Activated effector memory CD4-positive, alpha-beta T cell treated with anti-CD3 and anti-CD28 coated beads, Interleukin-2, amount 50 U/mL, for 16 hours (primary cell): ENCODE data around the gene FMN2.
"Not testable (repeated sequence)": the region's sequence is repeated elsewhere in the genome, so short reads cannot be mapped to it uniquely, and the experiment has no call there.

Experiments
- DNase-seq: peaks from one replicate; pipeline ENCODE4 v3.0.0-alpha.2; 2020

FMN2 gene

DNA sequence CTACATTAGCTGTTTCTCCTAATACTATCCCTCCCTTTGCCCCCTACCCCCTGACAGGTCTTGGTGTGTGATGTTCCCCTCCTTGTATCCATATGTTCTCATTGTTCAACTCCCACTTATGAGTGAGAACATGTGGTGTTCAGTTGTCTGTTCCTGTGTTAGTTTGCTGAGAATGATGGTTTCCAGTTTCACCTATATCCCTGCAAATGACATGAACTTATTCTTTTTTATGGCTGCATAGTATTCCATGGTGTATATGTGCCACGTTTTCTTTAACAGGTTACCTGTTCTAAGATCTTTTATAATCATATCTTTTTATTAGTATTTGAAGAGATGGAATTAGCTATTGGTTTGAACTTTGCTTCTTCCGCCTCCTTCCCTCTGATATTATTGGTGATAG lies 172.8 kb downstream of the FMN2 start:
- not testable (repeated sequence) for DNase-seq

DNA sequence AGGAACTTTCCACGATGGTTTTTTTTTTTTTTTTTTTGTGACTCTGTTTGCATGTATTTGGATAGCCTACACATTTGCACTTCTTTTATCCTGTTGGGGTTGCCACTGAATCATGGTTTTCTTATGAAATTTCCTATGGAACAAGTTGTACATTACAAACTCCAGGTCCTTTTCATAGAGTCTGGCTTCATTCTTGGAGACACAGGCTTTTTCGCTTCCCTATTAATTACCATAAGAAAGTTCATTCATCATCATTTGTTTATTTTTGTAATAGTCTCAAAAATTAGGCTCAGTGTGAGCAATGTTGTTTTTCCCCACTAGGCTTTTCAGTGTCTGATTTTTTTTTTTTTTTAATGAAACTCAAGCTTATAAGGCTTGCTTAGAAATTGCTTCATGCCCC lies 179.4 kb downstream of the FMN2 start:
- no peak for DNase-seq

DNA sequence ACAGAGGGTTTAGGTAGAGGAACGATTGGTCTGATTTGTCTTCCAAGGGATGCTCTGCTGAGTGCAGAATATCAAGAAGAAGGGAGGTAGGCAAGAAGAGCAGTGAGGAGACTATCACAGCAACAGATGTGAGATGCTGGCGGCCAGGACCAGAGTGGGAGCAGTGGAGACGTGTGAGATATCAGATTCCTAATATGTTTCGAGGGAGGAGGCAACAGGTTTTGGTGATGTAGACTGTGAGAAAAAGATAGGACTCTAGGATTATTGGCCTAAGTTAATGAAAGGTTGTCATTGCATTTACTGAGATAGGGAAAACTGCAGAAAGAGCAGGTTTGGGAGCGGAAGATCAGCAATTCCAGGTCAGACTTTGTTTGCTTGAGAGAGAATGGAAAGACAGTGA lies 182.9 kb downstream of the FMN2 start:
- no peak for DNase-seq

DNA sequence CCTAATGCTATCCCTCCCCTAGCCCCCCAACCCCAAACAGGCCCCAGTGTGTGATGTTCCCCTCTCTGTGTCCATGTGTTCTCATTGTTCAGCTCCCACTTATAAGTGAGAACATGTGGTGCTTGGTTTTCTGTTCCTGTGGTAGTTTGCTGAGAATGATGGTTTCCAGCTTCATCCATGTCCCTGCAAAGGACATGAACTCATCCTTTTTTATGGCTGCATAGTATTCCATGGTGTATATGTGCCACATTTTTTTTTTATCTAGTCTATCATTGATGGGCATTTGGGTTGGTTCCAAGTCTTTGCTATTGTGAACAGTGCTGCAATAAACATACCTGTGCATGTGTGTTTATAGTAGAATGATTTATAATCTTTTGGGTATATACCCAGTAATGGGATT lies 183.5 kb downstream of the FMN2 start:
- not testable (repeated sequence) for DNase-seq

DNA sequence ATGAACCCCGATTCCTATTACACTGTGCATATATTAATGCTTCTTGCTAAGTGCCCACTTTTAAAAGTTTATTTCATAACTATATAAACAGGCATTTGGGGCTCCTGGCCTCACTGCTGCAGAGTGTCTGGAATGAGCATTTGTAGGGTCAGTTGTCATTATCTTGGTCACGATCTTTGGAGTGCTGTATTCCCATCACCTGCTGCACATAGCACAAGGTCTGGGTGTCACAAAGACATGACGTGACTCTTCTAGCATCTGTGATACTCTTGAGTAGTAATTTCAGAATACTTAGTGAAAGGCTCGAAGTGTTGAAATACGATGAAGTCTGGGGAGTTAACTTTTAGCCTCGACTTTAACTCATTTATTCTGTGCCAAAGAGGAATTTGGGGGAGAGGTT lies 186.4 kb downstream of the FMN2 start:
- DNase-seq = no peak

DNA sequence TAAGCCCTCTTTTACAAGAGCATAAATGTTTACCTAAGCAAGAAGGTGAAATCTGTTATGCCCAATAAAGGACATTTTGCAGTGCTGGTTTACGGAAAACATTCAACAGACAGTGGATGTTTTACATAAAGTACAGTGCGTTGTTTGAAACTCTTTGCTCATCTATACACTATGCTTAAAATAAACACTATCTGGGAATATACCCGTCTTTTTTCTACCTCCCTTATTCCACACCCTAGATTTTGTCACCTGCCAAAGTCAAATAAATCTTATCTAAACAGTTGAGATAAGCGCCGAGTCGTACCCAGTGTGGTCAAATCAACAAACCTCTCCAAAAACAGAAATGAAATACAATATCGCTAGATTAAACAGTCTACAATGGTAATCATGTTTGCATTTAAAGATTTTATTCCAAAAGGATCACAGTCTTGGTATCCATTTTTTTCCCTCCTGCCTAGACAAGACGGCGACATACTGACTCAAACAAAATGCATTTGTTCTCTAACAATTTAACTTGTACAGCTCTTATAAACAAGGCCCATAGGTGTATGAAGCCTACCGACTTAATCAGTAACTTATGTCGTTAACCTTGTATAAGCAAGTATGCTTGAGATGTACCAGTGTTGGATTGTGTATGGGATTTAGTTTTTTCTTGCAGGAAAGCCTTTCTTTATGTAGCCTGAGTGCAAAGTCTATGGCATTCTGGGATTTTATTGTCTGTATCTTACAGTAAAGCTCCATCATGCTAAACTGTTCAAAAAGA lies 189.1 kb downstream of the FMN2 start:
- DNase-seq = no peak

DNA sequence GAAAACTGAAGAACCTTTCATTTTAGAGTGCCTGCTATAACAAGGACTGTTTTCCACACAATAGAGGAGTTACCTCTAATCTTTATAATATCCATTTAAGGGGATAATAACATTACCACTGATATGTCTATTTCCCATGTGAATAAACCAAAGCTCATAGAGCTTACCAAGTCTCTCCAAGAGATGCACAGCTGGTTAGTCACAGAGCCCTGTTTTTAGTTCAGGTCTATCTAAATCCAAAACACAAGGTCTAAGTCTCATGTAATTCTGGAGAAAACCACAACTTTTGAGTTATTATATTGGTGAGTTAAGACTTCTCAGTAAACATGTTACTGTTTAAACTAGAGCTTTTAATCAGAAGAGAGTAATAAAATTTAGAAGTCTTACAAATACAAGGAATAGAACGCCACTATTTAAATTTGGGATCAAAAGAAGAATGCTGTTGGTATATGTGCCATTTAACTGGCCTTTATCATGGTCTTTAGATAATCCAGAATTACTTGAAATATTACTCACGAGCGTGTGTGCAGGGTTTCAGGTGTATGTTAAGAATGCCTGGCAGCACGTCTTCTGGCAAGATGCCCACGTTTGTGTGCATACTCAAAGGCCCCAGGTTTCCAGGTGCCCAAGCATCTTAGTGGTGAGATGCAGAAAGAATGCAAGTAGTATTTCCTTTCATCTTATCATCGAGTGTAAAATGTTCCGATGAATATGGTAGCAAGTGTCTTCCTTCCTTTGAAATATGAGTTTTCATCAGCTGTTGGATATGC lies 190.6 kb downstream of the FMN2 start:
- no peak for DNase-seq

DNA sequence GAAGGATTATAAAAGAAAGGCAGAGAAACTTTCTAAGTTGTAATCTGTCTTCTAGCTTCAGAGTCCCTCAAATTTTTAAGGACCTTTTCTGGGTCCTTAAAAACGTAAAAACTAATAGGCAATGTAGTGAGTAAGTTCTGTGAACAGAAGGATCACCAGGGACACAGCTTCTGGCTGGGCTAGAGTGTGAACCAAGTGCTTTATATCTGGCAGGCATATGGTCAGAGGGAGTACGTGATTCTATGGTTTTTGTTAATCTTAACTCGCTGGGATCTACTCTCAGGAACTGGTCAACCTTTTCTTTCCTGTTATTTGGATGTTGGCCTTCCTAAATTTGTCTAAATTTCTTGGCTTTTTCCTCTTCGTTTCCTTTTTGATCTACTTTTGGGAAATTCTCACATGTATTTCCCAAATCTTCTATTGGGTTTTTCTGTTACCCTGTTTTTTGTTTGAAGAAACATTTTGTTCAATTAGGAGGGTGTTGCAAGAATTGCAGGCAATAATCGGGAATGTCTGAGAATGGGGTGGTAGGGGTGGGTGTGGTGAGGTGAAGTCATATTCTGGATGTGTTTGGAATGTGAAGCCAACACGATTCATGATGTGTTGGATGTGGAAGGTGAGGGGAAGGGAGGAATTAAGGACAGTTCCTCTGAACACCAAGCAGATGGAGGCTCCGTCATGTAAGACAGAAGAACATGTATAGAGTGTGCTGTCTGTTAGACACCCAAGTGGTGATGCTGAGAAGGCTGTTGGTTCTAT lies 193.2 kb downstream of the FMN2 start:
- DNase-seq = no peak

DNA sequence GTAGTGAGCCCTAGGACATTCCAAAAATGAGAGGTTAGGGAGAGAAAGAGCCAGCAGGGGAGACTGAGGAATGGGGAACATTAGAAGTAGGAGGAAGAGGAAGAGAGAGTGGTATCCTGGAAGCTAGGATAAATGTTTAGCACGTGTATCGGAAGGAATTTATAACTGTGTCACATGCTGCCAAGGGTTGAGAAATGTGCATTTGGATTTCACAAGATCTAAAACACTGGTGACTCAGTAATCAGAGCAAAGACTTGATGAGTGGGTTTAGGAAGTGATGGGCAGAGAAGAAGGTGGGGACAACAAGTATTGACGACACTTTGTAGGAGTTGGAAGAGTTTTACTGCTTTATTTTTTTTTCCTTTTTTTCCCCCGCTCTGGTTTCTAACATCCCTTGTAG lies 193.9 kb downstream of the FMN2 start:
- DNase-seq = no peak

DNA sequence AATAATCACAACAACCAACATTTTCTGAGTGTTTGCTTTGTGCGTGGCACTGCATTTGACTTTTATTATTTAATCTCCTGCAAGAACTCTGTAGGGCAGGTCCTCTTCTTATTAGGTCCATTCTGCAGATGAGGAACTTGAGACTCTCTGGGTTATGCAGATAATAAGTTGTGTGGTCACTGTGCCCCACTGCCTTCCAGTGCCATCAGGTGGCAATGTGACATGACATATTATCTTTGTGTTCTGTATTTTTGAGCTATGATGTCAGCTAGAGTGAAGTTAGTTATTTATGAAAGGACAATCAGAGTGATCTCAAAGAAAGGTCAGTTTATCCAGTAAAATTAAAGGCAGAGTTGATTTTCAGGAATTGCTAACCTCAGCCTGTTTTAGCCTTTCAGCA lies 196.0 kb downstream of the FMN2 start:
- no peak for DNase-seq

DNA sequence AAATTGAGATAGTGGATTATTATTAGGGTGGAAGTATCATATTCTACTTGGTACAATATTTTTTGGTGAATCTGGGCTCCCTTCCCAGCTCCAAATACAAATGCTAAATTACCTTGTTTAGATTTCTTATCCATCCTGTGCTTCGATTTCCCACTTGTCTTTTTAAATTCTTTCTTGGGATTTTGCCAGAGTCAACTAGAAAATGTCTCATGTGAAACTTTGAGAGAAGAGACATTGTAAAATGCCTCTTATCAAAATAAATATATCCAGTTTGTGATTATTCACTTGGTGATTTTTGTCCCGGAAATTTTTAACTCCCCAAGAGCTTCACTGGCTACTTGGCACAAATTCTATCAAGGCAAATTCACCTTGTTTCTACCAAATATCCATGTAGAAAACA lies 202.0 kb downstream of the FMN2 start:
- no peak for DNase-seq

DNA sequence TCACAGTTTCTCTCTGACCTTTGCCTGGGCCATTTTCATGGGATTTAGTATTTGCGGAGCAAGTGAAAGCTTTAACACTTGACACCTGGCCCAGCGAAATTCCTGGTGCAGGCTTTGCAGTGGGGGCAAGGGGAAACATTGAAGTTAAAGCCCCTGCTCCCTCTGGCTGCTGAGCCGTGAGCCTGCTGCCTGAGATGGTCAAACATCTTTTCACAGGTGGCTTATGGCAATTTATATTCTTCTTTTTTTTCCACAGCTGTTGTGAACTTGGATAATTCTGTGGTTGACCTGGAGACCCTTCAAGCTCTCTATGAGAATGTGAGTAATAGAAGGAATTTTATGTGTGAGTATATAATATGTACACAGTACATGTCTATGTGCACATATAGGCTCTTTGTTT lies 202.9 kb downstream of the FMN2 start:
- no peak for DNase-seq

DNA sequence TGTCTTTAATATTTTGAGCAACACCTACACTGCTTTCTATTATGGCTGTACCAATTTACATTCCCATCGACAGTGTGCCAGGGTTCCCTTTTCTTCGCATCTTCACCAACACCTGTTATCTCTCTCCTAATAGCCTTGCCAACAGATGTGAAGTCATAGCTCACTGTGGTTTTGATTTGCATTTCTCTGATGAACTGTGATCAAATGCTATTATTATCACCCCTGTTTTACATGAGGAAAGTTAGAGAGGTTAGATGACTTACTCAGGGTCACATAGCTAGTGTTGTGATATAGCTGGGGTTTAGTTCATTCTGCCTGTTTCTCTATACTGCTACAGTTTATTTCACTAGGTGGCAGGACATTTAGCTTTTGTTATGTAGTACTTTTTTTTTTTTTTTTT lies 204.1 kb downstream of the FMN2 start:
- no peak for DNase-seq

DNA sequence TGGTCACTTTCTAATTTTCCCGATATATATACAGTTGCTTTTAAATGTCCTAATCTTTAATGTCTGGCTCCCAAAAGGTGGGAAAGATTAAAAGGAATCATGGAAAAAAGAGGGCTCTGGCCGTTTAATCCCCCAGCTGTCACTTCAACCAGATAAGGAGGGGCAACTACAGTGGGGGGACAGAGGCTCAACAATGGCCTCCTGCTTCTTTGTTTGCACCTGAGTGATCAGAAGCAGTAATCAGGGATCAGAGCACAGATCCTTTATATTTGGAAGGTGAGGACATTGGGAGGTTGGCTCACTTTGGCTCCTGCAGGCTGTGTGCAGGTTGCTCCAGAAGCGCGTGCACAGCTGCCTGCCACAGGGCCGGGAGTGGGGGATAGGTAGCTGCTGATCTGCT lies 212.8 kb downstream of the FMN2 start:
- DNase-seq = no peak

DNA sequence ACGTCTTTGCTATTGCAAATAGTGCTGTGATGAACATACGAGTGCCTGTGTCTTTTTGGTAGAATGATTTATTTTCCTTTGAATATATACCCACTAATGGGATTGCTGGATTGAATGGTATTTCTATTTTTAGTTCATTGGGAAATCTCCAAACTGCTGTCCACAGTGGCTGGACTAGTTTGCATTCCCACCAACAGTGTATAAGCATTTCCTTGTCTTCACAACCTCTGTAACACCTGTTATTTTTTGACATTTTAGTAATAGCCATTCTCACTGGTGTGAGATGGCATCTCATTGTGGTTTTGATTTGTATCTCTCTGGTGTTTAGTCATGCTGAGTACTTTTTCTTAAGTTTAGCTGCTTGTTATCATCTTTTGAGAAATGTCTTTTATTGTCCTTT lies 215.0 kb downstream of the FMN2 start:
- DNase-seq = no peak

DNA sequence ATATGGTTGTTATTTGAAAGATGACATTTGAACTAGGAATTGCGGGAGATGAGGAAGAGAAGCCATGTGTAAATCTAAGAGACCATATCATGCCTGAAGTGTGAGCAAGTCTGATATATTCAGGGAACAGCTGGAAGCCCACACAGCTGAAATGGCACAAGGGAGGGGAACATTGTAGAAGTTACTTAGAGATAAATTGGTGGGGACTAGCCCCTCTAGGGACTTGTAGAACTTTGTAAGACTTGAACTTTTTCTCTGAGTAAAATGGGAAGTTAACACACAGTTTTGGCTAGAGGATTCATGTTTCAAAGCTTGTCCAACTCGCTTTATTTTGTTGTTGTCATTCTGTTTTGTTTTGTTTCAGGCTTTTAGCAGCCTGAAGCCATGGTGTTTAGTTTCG lies 216.4 kb downstream of the FMN2 start:
- no peak for DNase-seq

DNA sequence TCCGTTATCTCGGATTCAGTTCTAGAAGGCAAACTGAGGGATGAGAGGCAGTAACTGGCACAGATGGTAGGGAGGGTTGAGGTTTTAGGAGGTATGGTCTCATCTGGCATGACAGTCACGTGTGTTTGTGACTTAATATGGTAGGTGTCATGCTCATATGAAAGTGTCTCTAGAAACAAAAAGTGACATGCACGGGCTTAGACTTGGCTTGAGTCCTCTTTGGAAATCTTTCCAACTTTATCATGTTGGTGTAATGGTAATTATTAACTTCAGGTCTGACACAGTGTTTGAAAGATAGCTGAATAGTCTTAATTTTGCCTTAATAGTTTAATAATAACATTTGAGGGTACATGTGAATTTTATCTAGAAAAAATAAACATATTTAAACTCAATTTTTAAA lies 218.1 kb downstream of the FMN2 start:
- no peak for DNase-seq

DNA sequence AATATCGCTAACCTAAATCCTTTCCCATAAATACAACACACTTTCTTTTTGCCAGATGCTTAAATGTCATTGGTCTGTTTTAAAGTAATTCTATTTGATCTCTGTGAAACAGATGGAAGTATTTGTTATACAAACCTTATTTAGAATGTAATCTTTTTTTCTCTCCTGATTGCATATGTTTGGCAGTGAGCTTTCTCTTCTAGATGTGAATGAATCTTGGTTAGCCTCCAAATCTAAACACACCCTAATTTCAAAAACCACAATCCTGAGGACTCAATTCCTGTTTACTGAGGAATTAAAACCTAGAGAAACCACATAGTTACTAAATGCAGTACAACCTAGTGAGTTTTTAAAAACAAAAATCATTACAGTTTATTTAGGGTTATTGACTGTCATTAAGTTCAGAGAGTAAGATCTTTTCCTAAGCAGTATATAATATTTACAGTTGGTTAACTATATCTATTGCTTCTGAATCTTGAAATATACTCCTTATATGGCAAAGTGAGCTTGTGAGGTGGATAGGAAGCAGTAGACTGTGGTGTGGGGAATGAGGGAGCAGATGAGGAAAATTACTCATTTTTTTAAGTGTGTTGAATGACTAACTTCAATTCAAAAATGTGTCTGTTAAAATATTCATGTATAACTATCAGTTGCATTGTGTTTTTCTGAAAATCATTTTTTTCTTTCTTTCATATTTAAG lies 218.7 kb downstream of the FMN2 start:
- DNase-seq = no peak

DNA sequence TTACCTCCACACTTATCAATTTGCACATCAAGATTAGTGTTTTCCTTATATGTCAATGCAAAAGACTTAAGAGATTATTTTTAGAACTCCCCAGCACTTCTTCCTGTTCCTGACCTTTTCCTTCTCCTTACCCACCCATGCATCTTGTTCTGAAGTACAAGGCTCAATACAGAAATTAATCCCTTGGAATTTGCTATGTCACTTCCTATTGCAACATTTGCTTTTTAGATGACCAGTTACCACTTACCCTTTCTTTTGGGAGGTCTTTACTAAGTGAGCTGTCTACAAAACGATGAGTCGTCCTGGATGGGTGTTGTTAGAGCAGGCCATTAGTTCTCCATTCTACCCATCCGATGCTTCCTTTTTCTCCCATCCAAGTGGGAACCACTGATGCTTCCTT lies 221.2 kb downstream of the FMN2 start:
- no peak for DNase-seq

DNA sequence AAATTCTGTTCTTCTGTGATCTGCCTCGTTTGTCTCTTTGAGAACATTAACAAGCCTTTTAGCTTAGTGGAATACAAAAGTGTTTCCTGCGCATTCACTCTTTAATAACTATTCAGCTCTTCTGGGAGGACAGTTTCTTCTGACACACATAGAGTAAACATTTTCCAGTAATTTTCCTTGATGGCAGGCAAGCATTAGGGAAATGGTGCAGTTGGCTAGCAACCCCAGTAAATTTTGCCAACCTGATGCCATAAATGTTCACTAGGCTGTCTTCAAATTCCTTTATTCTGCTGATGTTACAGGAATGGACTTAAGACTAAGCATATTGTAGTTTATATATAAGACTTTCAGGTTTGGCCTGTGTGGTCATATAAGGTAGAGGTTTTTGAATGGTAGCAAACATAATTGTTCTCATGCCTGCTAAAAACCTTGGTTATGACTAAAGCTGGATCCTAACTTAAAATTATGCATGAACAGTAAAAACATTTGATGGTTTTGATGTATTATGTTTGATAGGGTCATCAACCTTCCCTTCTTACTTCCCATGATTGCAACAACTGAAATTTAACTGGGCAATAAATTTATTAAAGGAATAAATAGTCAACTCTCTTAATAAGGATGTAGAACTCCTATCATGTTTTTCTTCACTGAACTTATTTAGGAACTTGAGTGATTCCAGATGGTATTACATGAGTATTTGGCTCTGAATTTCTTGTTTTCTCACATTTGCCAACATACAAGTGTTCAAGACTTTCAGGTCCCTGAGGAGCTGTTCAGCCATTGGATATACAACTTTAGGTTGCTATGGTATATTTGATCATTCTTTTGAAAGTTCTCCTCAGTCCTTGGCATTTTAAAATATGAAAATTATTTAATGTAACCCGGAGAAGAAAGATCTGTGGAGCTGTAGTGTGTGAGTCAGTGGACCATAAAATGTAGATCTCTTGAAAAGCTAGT lies 223.4 kb downstream of the FMN2 start:
- DNase-seq = no peak

DNA sequence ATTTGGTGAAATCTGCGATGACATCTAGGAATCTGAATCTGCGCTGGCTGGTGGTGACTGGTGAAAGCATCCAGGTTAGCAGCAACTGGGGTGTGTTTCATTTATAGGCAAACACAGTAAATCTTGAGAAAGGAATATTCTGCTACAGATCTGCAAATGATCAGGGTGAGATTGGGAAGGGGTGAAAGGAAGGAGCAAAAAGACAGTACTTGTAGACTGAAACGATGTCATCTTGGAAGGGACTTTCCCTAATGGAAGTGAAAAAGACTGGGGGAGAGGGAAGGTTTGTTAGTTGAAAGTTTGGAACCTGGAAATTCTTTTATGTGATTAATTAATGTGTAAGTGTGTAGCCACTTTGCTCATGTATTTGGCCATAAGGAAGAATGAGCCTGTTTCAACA lies 228.3 kb downstream of the FMN2 start:
- DNase-seq = no peak

DNA sequence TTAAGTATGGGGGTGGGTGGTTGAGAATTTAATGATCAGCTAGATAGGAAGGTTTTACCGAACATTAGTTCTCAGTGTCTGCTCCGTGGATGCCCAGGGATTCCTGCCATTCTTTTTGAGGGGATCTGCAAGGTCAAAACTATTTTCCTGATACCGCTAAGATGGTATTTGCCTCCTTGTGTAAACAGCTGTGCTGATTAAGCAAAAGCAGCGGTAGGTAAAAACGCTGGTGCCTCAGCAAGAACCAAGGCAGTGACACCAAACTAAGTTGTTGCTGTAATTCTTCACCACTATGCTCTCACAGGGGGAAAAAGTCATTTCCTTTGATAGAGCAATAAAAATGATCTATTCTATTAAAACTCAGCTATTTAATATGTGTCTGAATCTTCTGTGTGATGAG lies 229.0 kb downstream of the FMN2 start:
- no peak for DNase-seq
